Smooth muscle cell of the brain vasculature (primary cell): ENCODE measurements around the gene IGSF22.

ENCODE experiments used
- DNase-seq: peaks from one replicate; pipeline ENCODE4 v3.0.0-alpha.2; 2012; ENCODE audit warnings: low read depth, low spot score

Gene IGSF22

DNA sequence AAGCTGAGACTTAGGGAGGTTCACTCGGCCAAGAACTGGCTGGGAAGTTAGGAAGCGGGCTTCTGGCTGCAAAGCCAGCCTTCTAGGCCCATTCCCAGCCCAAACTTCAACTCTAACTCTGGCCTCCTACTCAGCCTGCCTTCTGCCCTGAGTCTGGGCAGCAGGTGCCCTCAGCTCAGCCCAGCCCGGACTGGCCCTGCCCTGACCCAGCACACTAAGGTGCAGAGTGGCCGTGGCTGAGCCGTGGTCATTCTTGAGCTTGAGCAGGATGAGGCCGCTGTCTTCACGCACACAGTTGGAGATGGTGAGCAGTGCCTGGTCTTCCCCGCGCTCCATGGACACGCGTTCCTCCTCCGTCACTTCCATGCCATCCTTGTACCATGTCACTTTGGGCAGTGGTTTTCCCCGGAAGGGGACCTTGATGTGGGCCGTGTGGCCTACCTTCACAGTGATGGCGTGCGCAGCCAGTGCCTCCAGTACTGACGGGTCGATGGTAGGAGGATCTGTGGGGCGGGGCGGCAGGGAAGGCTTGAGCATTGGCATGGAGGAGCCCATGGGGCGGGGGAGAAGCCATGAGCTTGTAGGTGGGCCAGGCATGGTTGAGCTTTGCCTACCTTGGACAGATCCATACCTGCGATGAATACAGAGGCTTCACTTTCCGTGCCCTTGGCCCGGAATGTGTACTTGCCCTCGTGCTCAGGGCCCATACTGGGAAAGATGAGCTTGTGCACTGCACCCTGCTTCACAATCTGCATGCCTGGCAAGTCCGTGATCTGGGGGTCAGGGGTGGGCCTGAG is 12.1 kb downstream of the IGSF22 start:
- no peak for DNase-seq

DNA sequence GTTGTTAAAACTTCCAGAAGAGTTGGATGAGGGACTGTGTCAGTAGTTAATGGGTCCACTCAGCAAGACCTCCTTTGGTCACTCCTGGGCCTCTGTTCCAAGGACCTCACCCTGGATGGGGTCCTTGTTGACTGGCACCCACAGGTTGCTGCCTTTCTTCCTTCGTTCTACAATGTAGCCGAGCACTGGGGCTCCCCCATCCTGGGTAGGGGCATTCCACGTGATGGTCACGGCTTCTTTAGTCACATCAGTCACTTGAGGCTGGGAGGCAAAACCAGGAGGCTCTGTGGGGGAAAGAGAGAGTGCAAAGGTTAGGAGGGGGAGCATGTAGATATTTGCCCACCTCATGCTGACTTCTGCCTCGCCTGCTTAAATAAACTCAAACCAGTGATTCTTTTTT is 15.4 kb downstream of the IGSF22 start:
- no peak for DNase-seq

DNA sequence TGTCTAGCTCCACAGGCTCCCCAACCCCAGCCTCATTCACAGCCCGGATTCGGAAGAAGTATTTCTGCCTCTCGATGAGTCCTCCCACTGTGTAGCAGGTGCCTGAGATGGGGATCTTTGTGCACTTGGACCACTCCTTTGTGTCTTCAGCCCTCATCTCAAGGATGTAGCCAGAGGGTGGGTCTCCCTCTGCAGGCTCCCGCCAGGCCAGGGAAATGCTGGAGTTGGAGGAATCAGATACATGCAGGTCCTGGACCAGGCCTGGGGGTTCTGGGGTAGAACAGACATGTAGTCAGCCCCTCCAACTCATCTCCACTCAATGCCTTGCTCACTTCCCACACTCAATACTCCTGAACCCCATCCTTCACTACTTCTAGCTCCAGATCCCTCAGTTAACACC is 16.6 kb downstream of the IGSF22 start:
- no peak for DNase-seq

DNA sequence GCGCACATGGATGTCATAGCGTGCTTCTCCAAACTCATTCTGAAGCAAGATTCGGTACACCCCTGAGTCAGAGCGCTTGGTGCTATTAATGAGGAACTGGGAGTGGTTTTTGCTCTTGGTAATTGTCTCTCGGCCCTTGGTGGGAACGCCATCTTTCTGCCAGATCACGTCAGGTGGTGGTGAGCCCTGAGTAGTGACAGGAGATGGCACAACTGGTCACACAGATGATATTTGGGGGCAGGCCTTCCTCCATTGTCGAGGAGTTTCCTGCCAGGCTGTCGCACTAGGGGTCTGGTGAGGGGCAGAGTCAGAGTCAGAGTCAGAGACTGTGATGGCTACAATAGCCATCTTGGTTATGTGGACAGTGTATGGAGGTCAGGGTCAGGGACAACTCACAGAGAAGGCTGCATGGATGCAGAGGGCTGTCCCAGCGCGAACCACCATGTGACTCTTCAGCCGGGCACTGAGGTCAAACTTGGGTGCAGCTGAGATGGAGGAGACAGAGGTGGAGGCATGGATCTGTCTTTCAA is 18.1 kb downstream of the IGSF22 start:
- no peak for DNase-seq

DNA sequence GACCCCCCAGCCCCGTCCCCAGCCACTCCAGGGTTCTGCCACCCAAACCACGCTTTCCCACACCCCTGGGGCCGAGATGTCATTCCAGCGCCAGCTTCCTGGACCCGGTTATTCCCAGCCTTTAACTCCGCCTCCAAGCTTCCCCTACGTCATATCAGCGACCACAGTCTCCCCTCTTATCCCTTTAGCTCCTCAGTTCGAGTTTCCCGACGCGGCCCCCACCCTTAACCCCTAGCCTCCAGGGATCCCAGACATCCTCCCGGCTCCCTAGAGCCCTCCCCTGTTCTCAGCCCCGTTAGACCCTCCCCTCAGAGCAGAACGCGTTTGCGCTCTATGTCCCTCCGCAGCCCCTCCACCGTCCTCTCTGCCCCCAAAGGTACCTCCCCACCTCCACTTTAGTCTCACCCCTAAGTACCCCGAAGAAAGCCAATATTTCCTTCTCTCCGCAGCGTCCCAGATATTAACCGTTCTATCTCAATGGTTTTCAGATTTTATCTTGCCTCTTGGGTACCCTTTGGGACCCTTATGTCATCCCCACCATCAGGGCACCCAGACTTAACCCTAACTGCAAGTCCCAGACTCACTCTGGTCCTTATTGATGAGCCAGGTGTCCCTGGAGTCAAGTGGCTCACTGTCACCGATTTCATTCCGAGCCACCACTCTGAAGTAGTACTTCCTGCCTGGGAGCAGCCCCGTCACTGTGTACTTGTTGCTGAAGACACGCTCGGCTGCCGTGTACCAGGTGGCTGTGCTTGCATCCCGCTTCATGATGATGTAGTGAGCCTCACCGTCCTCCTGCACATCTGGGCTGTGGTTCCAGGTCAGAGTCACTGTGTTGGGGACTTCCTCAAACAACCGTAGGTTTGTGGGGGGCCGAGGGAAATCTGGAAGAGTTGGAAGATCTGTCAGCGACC is 19.4 kb downstream of the IGSF22 start:
- no peak for DNase-seq

DNA sequence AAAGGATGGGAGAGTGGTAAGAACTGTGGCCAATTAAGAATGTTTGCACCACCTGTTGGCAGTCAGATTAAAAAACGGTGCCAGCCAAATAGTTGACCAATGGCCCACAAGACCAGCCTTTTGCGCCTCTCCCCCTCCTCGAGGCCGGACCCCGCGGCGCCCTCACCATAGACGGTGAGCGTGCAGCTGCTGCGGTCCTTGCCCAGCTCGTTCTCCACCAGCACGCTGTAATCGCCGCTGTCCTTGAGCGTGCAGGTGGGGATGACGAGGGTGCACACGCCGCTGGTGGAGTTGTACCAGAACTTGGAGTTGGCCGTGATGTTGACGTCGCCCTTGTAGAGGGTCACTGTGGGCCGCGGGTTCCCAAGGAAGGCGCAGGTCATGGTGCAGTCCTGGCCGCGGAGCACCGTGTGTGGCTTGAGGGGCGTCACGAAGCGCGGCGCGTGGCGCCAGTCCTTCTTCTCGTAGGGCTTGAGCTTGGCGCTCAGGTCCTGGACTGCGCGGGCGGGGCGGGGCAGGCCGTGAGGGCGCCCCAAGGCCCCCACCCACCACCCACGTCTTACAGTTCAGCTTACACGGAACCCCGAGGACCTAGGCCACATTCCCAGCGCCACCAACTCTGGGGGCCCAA is 20.2 kb downstream of the IGSF22 start:
- no peak for DNase-seq

DNA sequence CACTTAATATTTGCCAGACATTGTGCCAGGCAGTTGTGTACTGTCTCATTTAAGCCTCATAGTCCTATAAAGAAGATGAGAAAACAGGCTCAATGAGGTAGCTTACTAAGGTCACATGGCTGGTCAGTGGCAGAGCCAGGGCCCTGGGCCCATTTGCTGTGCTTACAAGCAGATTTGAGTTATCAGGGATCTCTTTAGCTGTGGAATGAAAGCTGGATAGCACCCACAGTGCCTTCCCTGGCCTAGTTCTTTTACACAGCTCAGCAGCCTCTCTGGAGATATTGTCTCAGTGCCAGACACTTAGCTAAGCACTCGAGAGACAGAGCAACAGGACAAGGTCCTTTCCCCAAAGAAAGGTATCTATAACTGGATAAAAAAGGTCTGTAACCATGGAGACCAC is 21.3 kb downstream of the IGSF22 start:
- DNase-seq, result no peak

DNA sequence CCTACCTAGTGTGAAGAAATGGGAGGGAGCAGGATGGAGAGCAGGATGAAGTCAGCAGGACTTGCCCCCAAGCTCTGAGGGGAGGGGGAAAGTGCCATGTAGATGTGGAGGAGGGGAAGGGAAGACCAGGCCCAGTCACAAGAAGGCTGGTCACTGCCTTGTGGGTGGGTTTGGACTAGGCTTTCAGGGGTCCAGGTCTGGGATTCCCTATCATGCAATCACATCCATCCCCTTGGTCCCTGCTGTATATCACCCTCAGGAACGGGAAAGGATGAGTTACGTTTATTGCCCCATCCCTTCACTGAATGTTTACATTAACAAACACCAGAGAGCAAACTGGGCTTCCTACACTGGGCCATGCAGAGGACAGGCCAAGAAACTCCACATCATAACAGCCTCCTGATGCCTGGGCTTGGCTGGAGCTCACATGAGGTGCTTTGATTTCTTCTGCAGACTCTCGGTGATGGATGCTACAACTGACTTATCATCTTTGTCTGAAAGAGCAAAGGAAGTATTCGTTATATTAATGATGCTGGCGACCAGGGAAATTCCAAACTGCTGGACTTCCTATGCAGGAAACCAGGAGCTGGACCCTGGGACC is 21.8 kb downstream of the IGSF22 start:
- no peak for DNase-seq

DNA sequence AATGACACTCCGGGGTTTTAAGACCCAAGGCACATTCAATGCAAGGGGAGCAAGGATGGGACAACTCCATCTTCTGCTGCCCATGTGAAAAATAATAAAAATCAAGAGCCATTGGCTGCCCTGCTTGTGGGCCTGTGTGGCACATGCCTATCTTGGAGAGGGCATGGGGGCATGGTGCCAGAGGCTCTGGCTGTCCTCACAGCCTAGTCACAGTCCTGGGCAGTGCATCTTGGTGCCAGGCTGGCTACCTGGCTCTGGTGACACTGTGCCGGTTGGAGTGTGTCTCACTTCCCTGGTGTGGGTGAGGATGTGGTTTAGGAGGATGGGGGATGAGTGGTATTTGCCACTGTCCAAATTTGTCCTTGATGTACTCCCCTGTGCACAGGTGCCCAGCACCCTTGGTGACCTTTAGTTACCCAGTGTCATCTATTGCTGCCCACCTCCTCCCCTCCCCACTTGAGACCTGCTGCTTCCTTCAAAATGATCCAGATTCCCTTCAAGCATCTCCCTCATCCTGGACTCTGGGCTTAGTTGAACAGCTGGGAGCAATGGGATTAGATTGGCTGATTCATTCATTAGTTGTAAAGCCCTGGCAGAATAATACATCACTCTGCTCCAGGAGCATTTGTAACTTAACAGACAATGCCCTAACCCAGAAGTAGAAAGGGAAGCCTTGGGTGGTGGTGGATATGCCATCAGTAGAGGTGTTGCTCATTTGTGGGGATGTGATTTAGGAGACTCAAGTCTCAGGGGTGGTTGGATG is 22.8 kb downstream of the IGSF22 start:
- no peak for DNase-seq

DNA sequence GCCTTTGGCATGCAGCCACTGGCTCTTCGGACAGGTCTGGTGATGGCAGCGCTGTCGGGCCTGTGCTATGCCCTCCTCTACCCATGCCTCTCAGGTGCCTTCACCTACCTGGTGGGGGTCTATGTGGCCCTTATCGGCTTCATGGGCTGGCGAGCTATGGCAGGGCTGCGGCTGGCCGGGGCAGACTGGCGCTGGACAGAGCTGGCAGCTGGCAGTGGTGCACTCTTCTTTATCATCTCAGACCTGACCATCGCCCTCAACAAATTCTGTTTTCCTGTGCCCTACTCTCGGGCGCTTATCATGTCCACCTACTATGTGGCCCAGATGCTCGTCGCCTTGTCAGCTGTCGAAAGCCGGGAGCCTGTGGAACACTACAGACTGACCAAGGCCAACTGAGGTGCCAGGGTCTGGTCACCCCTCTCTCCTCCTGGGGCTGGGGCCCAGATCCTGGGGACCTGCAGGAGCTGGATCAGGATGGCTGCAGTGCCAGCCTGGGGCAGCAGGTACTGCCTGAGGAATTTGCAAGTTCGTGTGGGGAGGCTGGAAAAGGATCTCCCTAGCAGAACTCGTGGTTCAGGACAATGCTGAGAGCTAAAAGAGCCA is 24.3 kb downstream of the IGSF22 start:
- DNase-seq, result no peak

DNA sequence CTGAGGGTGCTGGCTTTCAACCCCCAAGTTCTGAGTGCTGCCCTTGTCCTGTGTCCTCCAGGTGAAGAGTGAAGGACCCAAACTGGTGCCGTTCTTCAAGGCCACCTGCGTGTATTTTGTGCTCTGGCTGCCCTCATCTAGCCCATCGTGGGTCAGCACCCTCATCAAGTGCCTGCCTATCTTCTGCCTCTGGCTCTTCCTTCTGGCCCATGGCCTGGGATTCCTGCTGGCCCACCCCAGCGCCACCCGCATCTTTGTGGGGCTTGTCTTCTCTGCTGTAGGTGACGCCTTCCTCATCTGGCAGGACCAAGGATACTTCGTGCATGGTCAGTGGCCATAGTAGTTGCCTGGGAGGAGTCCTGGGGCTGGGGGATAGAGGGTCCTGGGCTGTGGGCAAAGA is 25.1 kb downstream of the IGSF22 start:
- no peak for DNase-seq

DNA sequence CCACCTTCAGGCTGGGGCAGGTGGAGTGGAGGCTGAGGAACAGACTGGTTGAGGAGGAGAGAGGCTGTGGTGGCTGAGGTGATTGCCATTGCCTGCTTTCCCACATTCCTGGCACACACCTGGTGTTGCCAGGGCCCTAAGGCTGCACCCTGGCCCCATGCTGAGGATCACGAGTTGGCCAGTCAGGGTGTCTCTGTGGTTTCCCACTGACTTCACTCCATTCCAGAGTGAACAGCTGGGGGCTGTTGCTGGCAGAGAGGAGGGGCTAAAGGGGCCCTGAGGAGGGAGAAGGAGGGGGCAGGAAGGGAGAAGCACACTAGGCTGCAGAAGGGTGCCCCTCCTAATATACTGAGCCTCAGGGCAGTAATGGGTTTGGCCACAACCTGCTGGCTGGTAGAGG is 25.6 kb downstream of the IGSF22 start:
- no peak for DNase-seq

DNA sequence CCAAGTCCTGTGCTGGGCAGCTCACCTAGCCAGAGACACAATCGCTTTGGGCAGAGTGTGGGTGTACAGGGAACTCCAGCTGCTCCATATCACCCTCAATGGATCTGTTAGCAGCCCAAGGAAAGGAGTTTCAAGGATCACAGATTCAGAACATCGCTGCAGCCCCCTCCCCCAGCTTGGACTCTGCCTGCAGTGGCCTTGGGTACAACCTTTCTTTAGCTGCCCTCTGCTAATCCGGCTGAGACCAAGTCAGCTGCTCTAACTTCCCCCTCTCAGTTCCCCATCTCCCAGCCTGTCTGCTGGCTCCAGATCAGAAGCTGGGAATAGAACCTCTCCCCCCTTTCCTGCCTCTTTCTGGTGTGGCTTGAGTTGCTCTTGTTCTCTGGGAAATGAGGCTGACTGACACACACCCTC is 26.1 kb downstream of the IGSF22 start:
- no peak for DNase-seq

DNA sequence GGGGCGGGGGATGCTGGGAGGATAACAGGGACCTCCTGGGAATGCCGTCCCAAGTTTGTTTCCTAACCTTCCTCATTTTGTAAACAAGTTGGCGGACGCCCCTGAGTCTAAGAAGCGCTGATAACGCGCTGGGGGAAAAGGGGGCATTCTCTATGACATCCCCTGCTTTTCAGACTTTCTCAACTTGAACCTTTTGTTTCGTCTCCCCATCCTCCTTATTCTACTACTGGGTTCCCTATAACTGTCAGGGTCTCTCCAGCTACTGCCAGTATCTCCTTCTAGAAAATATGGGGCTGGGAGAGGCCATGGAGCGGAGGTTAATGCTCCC is 26.8 kb downstream of the IGSF22 start:
- DNase-seq, result no peak

DNA sequence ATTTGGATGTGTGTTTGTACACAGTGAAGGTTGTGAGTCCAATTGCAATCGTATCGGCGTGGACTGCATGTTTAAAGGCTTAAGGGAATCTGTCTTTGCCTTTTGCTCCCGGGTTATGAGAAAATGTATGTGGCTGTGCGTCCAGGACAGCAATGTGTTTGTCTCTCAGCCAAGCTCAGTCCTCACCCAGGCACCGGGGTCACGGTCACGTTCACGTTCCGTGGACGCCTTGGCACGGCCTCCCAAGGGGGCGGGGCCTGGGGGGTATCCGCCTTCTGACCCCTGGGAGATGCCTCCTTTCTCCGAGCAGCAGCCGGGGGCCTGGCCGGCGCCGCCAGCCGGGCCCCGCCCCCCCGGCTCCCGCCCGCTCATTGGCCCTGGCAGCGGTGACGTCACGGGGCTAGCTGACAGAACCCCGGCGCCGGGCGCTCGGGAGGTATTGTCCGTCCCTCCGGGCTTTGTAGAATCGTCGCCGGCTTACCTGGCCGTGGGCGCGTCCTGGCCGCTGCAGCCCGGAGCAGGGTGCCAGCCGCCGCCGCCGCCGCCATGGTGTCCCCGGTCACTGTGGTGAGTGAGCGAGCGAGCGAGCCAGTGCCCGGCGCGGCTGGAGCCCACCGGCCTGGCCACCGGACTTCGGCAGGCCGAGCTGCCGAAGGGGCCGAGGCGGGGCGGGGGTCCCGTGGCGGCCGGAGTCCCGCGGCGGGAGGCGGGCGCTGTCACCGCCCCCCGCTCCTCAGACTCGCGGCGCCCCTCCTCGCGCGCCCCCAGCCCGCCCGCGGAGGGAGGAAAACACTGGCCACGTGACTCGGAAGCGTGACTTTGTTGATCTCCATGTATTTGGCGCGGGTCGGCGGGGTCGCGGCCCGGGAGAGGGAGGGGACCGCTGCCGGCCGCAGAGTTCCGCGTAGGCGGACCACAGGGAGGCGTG is 27.4 kb downstream of the IGSF22 start, which contains the start of gene TMEM86A:
TMEM86A (plus strand) TSS at position 439 of the 928 bp plus-strand sequence; CDS start at position 547, 108 bp downstream.
- no peak for DNase-seq

DNA sequence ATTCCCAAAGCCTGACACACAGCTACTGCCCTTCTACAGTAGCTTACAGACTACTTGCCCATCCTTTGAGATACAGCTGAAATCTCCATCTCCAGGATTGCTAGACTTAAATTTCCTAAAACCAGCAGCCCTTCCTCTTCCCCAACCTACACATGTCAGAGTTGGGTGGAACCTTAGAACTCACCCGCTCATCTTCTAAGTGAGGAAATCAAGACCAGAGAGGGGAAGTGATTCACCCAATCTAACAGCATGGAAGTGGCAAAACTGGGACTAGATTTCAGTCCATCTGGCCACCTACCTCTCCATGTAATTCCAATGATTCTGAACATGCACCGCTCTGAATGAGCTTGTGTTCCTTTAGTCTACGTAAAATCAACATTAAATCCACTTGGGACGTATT is 28.4 kb downstream of the IGSF22 start:
- DNase-seq, result no peak

DNA sequence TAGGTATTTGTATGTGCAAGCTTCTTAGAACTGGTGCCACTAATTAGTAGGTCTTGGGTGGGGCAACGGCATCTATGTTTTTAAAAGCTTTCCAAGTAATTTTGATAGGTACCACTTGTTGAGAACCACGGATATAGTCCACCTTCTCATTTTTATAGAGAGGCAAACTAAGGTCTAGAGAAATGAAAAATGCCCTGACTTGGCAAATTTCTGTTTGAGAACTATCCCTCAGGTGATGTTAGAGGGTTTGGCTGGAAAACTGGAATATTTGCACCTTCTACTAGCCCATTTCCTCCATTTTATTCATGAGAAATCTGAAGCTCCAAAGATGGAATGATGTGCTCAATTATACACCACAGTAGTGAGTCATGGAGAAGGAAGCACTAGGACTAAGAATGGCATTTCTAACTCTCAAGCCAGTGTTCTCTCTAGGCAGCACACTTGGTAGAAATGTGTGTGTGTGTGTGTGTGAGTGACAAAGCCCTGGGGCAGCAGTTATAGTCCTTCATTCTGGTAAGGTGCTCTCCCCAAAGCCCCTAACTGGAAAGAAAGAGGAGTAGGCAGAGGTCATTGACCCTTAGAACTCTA is 29.3 kb downstream of the IGSF22 start:
- no peak for DNase-seq

DNA sequence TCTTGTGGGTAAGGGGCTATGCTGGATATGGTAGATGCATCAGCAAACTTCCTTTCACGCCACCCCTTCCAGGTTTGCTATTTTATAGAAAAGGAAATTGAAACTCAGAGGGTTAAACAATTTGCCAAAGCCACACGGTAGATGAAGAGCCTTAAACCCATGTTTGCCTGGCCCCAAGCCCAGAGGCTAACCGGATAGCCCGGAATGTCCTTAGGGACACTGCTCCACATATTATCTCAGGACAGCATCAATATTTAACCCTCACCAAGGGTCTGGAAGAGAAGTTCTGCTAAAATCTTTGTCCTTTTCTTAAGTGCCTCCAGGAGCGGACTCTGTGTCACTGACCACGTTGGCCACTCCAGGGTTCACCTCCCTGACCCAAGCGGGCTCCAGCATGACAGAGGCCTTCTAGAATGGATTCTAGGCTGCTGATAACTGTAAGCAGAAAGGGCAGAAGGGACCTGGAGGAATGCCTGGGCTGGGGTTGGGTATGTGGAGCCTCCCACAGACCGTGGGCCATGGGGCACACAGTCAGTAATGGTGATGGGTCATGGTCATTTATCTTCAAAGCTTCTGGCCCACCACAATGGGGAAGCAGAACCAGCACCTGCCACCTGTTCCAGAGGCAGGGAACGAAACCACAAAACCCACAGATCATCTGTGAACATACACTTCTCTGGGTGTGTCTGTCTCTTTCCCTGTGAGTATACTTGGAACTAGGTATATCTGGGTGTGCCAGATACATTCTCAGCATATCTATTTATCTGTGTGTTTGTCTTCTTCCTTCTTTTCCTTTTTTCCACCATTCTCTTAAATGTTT is 32.8 kb downstream of the IGSF22 start:
- DNase-seq, result no peak
